Adrenal gland (tissue), 12 donors: Measurements from ENCODE around the gene IFT52. TPM values are rescaled to one million over a fixed set of nuclear protein-coding genes. Genes with fewer than 3 reads are reported as not detected.

Experiments used
- DNase-seq, 7 donors: peaks; one replicate each; pipeline ENCODE4 v3.0.0-alpha.2; 2019 to 2020
- H3K27ac ChIP-seq, 5 donors: fragments of 200-600 bp; sonication (generic) in 4 of 5; 1 replicate in 3 of 5; 2 replicates in 2 of 5; pipeline versions ENCODE4 v1.5.1 to v1.8.0; 2016 to 2020; ENCODE audit warnings: mild to moderate bottlenecking in 1 of 5
- H3K27me3 ChIP-seq: fragments of 200-600 bp; 2 replicates; pipeline ENCODE4 v1.8.0; 2021
- H3K36me3 ChIP-seq, 2 donors: fragments of 200-600 bp; replicated peaks in 1 of 2; 1 replicate in 1 of 2; 2 replicates in 1 of 2; pipeline versions ENCODE4 v1.5.1 to v1.8.0; 2018 to 2022
- H3K4me1 ChIP-seq, 2 donors: fragments of 200-600 bp; replicated peaks in 1 of 2; 1 replicate in 1 of 2; 2 replicates in 1 of 2; pipeline versions ENCODE4 v1.5.1 to v1.8.0; 2018 to 2021
- H3K4me3 ChIP-seq, 4 donors: fragments of 200-600 bp; sonication (generic) in 3 of 4; one replicate each; pipeline ENCODE4 v1.5.1; 2016 to 2018
- H3K9me3 ChIP-seq, 3 donors: fragments of 200-600 bp; sonication (generic) in 1 of 3; replicated peaks in 1 of 3; 1 replicate in 2 of 3; 2 replicates in 1 of 3; pipeline versions ENCODE4 v1.5.1 to v1.8.0; 2016 to 2021
- CTCF ChIP-seq, 6 experiments: fragments of 450-650 bp in 4 of 6; fragments of 200-600 bp in 2 of 6; sonication (generic) in 1 of 6; IDR thresholded peaks; 1 replicate in 5 of 6; 2 replicates in 1 of 6; pipeline versions ENCODE4 v1.5.1 to v1.8.0; 2016 to 2021; ENCODE audit warnings: antibody characterized with exemption in 6 of 6, mild to moderate bottlenecking in 2 of 6, moderate library complexity in 1 of 6
- POLR2A ChIP-seq, 2 donors: fragments of 450-650 bp; IDR thresholded peaks; one replicate each; pipeline ENCODE4 v1.6.1; 2017; ENCODE audit warnings: antibody characterized with exemption in 2 of 2, mild to moderate bottlenecking in 2 of 2, moderate library complexity in 1 of 2
- WGBS, 4 donors: extraction: QIAGEN DNeasy Blood & Tissue Kit in 2 of 4; methylation state at CpG; one replicate each; pipeline versions ENCODE4 v1.1.5 to v1.1.7; 2013 to 2017; 5-methylcytosine and 5-hydroxymethylcytosine counted together
- intact Hi-C, 2 donors: fragments of 100-400 bp; cut with DNase I; formaldehyde crosslinking; loops; one replicate each; pipeline versions ENCODE4 v1.14.1 to v1.15.0; 2022 to 2023
- polyA plus RNA-seq, 3 donors: library from polyadenylated mRNA; stranded (reverse); fragments of 200-250 nt in 2 of 3; fragments of 350-450 nt in 1 of 3; fragmentation: Illumina TruSeq in 1 of 3; extraction: RNeasy Lipid Tissue Mini Kit (QIAGEN cat#74804) in 1 of 3; gene quantifications; one replicate each; pipeline ENCODE4 v1.2.3, GENCODE V29; 2013 to 2014
- total RNA-seq, 9 donors: library from RNA; depleted of rRNA in 4 of 9; stranded (reverse); fragments of >200 nt in 4 of 9; fragments of 120-200 nt in 1 of 9; fragmentation: NEBNext Ultra II Directional in 1 of 9; extraction: Animal tissue kit (Norgen Biotek cat#: 25700) in 1 of 9; gene quantifications; one replicate each; pipeline versions ENCODE4 v1.1.0 to v1.2.4, GENCODE V29; 2013 to 2023
- donor health status: healthy with polysubstance abuse.
- donor health status: Bipolar disorder and iron deficiency.
- donor health status: DM: yes; HTN: yes; CAD: no.
- donor health status: DM: no; HTN: no; CAD: no.
- donor health status: DM: no; HTN: no; CAD: no.
- donor health status: DM: yes; HTN: yes; CAD: no.

Gene IFT52
- total and polyA plus RNA-seq, 12 donors, result 12.5 to 52.6 (median 22.8) TPM

DNA sequence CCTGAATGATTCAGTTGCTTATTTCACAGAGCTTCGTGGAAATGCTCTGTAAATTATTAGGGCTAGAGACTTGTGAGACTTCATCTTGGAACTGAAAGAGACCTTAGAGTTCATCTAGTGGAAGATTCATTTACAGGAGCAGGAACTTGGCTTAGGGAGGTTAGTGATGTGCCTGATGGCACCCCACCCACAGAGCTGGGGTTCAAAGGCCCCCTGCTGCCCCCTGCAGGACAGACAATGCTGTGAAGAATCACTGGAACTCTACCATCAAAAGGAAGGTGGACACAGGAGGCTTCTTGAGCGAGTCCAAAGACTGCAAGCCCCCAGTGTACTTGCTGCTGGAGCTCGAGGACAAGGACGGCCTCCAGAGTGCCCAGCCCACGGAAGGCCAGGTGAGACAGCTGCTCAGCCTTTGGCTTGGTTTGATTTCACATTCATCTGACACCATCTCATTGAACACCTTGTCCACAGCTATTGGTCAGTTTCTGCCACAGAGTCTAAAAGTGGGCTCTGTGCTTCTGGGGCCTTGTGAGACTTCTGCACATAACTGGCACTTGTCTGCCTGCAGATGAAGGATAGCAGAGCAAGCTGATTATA, 101.3 kb downstream of the IFT52 start:
- TF ChIP-seq CTCF (IDR thresholded peaks at IDR 0.05) (peak; percentile 30 to 52 (median 42)), POLR2A (IDR thresholded peaks at IDR 0.05) (no peak)
- no peaks in the 10 kb centered on the region for H3K4me1 ChIP-seq
- H3K36me3 ChIP-seq, result no peaks in the 10 kb centered on the region
- H3K4me3 ChIP-seq, result no peak overlapping the region
- WGBS, 4 donors, result 79 to 84% (median 80%) methylated on average over 3 to 5 of the region's 5 CpGs
- intact Hi-C loops, result loop anchor here (5.0 to 10.0 kb wide), 3 partner anchors 155 to 240 kb away; no protein-coding TSS in a partner anchor
- no peaks in the 10 kb centered on the region for H3K27me3 ChIP-seq
- peak; percentile 35 to 70 (median 54) for DNase-seq
- no peaks in the 10 kb centered on the region for H3K9me3 ChIP-seq
- H3K27ac ChIP-seq, result no peak overlapping the region

GRCh38 chr20:43694763-43695162, 104.0 kb downstream of the IFT52 start:
- no peak overlapping the region for H3K4me3 ChIP-seq
- DNase-seq, result no peak
- no peaks in the 10 kb centered on the region for H3K36me3 ChIP-seq
- TF ChIP-seq CTCF (IDR thresholded peaks at IDR 0.05), result no peak
- TF ChIP-seq POLR2A (IDR thresholded peaks at IDR 0.05), result no peak
- no peaks in the 10 kb centered on the region for H3K9me3 ChIP-seq
- intact Hi-C loops, result loop anchor here (5.0 to 10.0 kb wide), 3 partner anchors 157 to 242 kb away; no protein-coding TSS in a partner anchor
- H3K27ac ChIP-seq, result no peak overlapping the region
- no peaks in the 10 kb centered on the region for H3K27me3 ChIP-seq
- no peaks in the 10 kb centered on the region for H3K4me1 ChIP-seq
- 96 to 100% (median 98%) methylated on average over 3 of the region's 3 CpGs for WGBS, 4 donors

GRCh38 chr20:43695571-43695970, 104.8 kb downstream of the IFT52 start:
- Histone ChIP-seq H3K4me3 (no peak overlapping the region), H3K4me1 (no peaks in the 10 kb centered on the region), H3K36me3 (no peaks in the 10 kb centered on the region), H3K27me3 (no peaks in the 10 kb centered on the region), H3K9me3 (no peaks in the 10 kb centered on the region), H3K27ac (no peak overlapping the region)
- TF ChIP-seq POLR2A (IDR thresholded peaks at IDR 0.05) (no peak), CTCF (IDR thresholded peaks at IDR 0.05) (no peak)
- 94 to 97% (median 96%) methylated on average over 8 of the region's 8 CpGs for WGBS, 4 donors
- DNase-seq, result no peak
- intact Hi-C loops, result loop anchor here in 1 of 2 donors (10.0 kb wide), 1 partner anchor 161 kb away; no protein-coding TSS in a partner anchor

Other genes with a start within 250 kb of the IFT52 start
- gene SRSF6, start 133.0 kb upstream of the IFT52 start, total RNA-seq, result 100 to 1,000 TPM in 5 of 9 donors, 10 to 100 TPM in 4; 42.7 to 188 (median 121) TPM
- 100 to 1,000 TPM; 165 to 185 (median 181) TPM for gene SRSF6, start 133.0 kb upstream of the IFT52 start, polyA plus RNA-seq
- gene L3MBTL1, start 83.2 kb upstream of the IFT52 start, total RNA-seq, result 10 to 100 TPM in 7 of 9 donors, 1 to 10 TPM in 2; 5.2 to 21.9 (median 15.0) TPM
- 10 to 100 TPM in 2 of 3 donors, 1 to 10 TPM in 1; 3.3 to 24.4 (median 10.9) TPM for gene L3MBTL1, start 83.2 kb upstream of the IFT52 start, polyA plus RNA-seq
- 1 to 10 TPM in 4 of 9 donors, under 1 TPM in 3, not detected in 2; 0.41 to 4.6 (median 1.3) TPM for gene SGK2, start 31.9 kb upstream of the IFT52 start, total RNA-seq
- 1 to 10 TPM in 2 of 3 donors, under 1 TPM in 1; 0.38 to 4.9 (median 3.1) TPM for gene SGK2, start 31.9 kb upstream of the IFT52 start, polyA plus RNA-seq
- 1 to 10 TPM in 5 of 9 donors, under 1 TPM in 3, not detected in 1; 0.17 to 6.0 (median 1.2) TPM for gene MYBL2, start 76.2 kb downstream of the IFT52 start, total RNA-seq
- gene MYBL2, start 76.2 kb downstream of the IFT52 start, polyA plus RNA-seq, result 1 to 10 TPM in 1 of 3 donors, under 1 TPM in 2; 0.48 to 1.5 (median 0.57) TPM
- not detected for gene GTSF1L, start 136.1 kb downstream of the IFT52 start, total RNA-seq
- not detected for gene GTSF1L, start 136.1 kb downstream of the IFT52 start, polyA plus RNA-seq